Upper lobe of right lung (tissue), 1 donor: Measurements from ENCODE around the gene SH3D19. TPM values are rescaled to one million over a fixed set of nuclear protein-coding genes. Genes with fewer than 3 reads are reported as not detected.

Experiments
- ATAC-seq: fragments of 200-7000 bp; cut with Tn5 transposase; one replicate; pipeline ENCODE4 v1.9.1; 2020; ENCODE audit warnings: mild to moderate bottlenecking, moderate library complexity
- DNase-seq: peaks from one replicate; pipeline ENCODE4 v3.0.0-alpha.2; 2020
- H3K27ac ChIP-seq: fragments of 200-600 bp; one replicate; pipeline ENCODE4 v1.8.0; 2022
- H3K27me3 ChIP-seq: fragments of 200-600 bp; one replicate; pipeline ENCODE4 v1.8.0; 2022; ENCODE audit warnings: mild to moderate bottlenecking
- H3K36me3 ChIP-seq: fragments of 200-600 bp; one replicate; pipeline ENCODE4 v1.8.0; 2022
- H3K4me1 ChIP-seq: fragments of 200-600 bp; one replicate; pipeline ENCODE4 v1.8.0; 2022
- H3K4me3 ChIP-seq: fragments of 200-600 bp; one replicate; pipeline ENCODE4 v1.8.0; 2022; ENCODE audit warnings: mild to moderate bottlenecking
- H3K9me3 ChIP-seq: fragments of 200-600 bp; one replicate; pipeline ENCODE4 v1.8.0; 2022
- CTCF ChIP-seq: fragments of 200-600 bp; IDR thresholded peaks from one replicate; pipeline ENCODE4 v1.8.0; 2022; ENCODE audit warnings: antibody characterized with exemption
- intact Hi-C: fragments of 100-400 bp; cut with DNase I; formaldehyde crosslinking; loops from one replicate; pipeline ENCODE4 v1.11.0; 2022
- total RNA-seq: library from RNA; stranded (reverse); fragmentation: NEBNext Ultra II Directional; extraction: Animal tissue kit (Norgen Biotek cat#: 25700); gene quantifications from one replicate; pipeline ENCODE4 v1.2.1, GENCODE V29; 2021
- donor health status: DM: no; HTN: yes; CAD: no; lungs with severe emphysema.

SH3D19 gene
- total RNA-seq, 1 donor from 2014 or later = 125 TPM

GRCh38 chr4:151152028-151152427, 173.4 kb downstream of the SH3D19 start:
- no peak overlapping the region for H3K4me3 ChIP-seq
- no peak for DNase-seq
- peaks cover 5% of the 10 kb centered on the region for H3K4me1 ChIP-seq
- peak overlapping the region; percentile 73 for H3K27ac ChIP-seq
- no peaks in the 10 kb centered on the region for H3K9me3 ChIP-seq
- no peaks in the 10 kb centered on the region for H3K27me3 ChIP-seq
- intact Hi-C loops = no loop called here
- no peak for TF ChIP-seq CTCF
- H3K36me3 ChIP-seq = peaks cover 27% of the 10 kb centered on the region
- ATAC-seq = no peak

- no peak for TF ChIP-seq CTCF
- Histone ChIP-seq H3K27ac (no peak overlapping the region), H3K36me3 (peaks cover 35% of the 10 kb centered on the region)
Observed at GRCh38 chr4:151150821-151151580, 174.4 kb downstream of the SH3D19 start.

GRCh38 chr4:151148261-151148660, 177.1 kb downstream of the SH3D19 start:
- Histone ChIP-seq H3K9me3 (no peaks in the 10 kb centered on the region), H3K27me3 (no peaks in the 10 kb centered on the region), H3K4me1 (peaks cover 5% of the 10 kb centered on the region), H3K27ac (no peak overlapping the region), H3K36me3 (peaks cover 53% of the 10 kb centered on the region), H3K4me3 (no peak overlapping the region)
- DNase-seq (no peak), ATAC-seq (no peak)
- TF ChIP-seq CTCF = no peak
- intact Hi-C loops = no loop called here

More at GRCh38 chr4:151150821-151151580, 174.4 kb downstream of the SH3D19 start:
- Histone ChIP-seq H3K9me3 (no peaks in the 10 kb centered on the region), H3K27me3 (no peaks in the 10 kb centered on the region), H3K4me1 (peaks cover 5% of the 10 kb centered on the region), H3K4me3 (no peak overlapping the region)
- intact Hi-C loops = no loop called here
- no peak for ATAC-seq
- DNase-seq = no peak

- no peak for TF ChIP-seq CTCF
- DNase-seq = no peak
- Histone ChIP-seq H3K27ac (no peak overlapping the region), H3K4me1 (no peaks in the 10 kb centered on the region), H3K9me3 (no peaks in the 10 kb centered on the region), H3K27me3 (no peaks in the 10 kb centered on the region), H3K4me3 (no peak overlapping the region), H3K36me3 (peaks cover 62% of the 10 kb centered on the region)
- ATAC-seq = no peak
- intact Hi-C loops = no loop called here
Observed at GRCh38 chr4:151147000-151147399, 178.4 kb downstream of the SH3D19 start.

- intact Hi-C loops = no loop called here
- DNase-seq (no peak), ATAC-seq (peak; percentile 50)
- no peak overlapping the region for H3K27ac ChIP-seq
- H3K4me1 ChIP-seq = no peaks in the 10 kb centered on the region
- TF ChIP-seq CTCF = no peak
- no peaks in the 10 kb centered on the region for H3K9me3 ChIP-seq
- H3K4me3 ChIP-seq = no peak overlapping the region
- peaks cover 79% of the 10 kb centered on the region for H3K36me3 ChIP-seq
- H3K27me3 ChIP-seq = no peaks in the 10 kb centered on the region
Observed at GRCh38 chr4:151144329-151145072, 180.9 kb downstream of the SH3D19 start.
